Fibroblast of lung (primary cell): ENCODE data around the gene ACTR8. TPM values are rescaled to one million over a fixed set of nuclear protein-coding genes. Genes with fewer than 3 reads are reported as not detected.

Experiments
- DNase-seq, 2 donors: peaks; one replicate each; pipeline versions ENCODE4 v3.0.0 to v3.0.0-alpha.2; 2010; ENCODE audit warnings: low read depth in 2 of 2
- H2AFZ ChIP-seq: 2 replicates; pipeline ENCODE4 v1.5.1; 2012; ENCODE audit warnings: low read length, control low read depth, inconsistent platforms
- H3K27ac ChIP-seq: 2 replicates; pipeline ENCODE4 v1.5.1; 2011; ENCODE audit warnings: low read length, control low read depth; ENCODE audit not compliant: insufficient read depth
- H3K27me3 ChIP-seq: 2 replicates; pipeline ENCODE4 v1.5.1; 2011; ENCODE audit warnings: mild to moderate bottlenecking, low read length; ENCODE audit not compliant: control insufficient read depth, insufficient read depth
- H3K36me3 ChIP-seq: 2 replicates; pipeline ENCODE4 v1.5.1; 2011; ENCODE audit warnings: low read length; ENCODE audit not compliant: control insufficient read depth, insufficient read depth
- H3K4me1 ChIP-seq: 2 replicates; pipeline ENCODE4 v1.5.1; 2011; ENCODE audit warnings: low read length; ENCODE audit not compliant: control insufficient read depth, insufficient read depth; ENCODE audit errors: extremely low read depth
- H3K4me2 ChIP-seq: 2 replicates; pipeline ENCODE4 v1.5.1; 2011; ENCODE audit warnings: low read length, control low read depth; ENCODE audit not compliant: insufficient read depth; ENCODE audit errors: extremely low read depth
- H3K4me3 ChIP-seq, 4 experiments: fragments of 200-600 bp in 1 of 4; sonication (generic) in 1 of 4; replicated peaks in 1 of 4; 2 replicates each; pipeline ENCODE4 v1.5.1; 2011 to 2016; ENCODE audit warnings: low read length in 4 of 4, low read depth in 3 of 4, mild to moderate bottlenecking in 3 of 4, control low read depth in 2 of 4, inconsistent platforms in 1 of 4, mixed read lengths in 1 of 4; ENCODE audit not compliant: insufficient read depth in 1 of 4; ENCODE audit errors: control extremely low read depth in 1 of 4
- H3K79me2 ChIP-seq: 2 replicates; pipeline ENCODE4 v1.5.1; 2012; ENCODE audit warnings: mild to moderate bottlenecking, low read length, inconsistent platforms; ENCODE audit not compliant: control insufficient read depth, insufficient read depth
- H3K9ac ChIP-seq: 2 replicates; pipeline ENCODE4 v1.5.1; 2011; ENCODE audit warnings: mild to moderate bottlenecking, low read length, control low read depth; ENCODE audit not compliant: insufficient read depth
- H3K9me3 ChIP-seq: 2 replicates; pipeline ENCODE4 v1.5.1; 2012; ENCODE audit warnings: low read depth, low read length; ENCODE audit not compliant: control insufficient read depth, insufficient read depth
- H4K20me1 ChIP-seq: 2 replicates; pipeline ENCODE4 v1.5.1; 2011; ENCODE audit warnings: low read length; ENCODE audit not compliant: control insufficient read depth, insufficient read depth; ENCODE audit errors: extremely low read depth
- CTCF ChIP-seq, 2 donors: IDR thresholded peaks in 1 of 2; conservative IDR thresholded peaks in 1 of 2; 1 replicate in 1 of 2; 2 replicates in 1 of 2; pipeline ENCODE4 v1.5.1; 2011 to 2012; ENCODE audit warnings: low read length in 2 of 2, control low read depth in 1 of 2, inconsistent platforms in 1 of 2, low read depth in 1 of 2, mild to moderate bottlenecking in 1 of 2
- EZH2 ChIP-seq: IDR thresholded peaks from 2 replicates; pipeline ENCODE4 v1.5.1; 2012; ENCODE audit warnings: low read length, control low read depth, mild to moderate bottlenecking; ENCODE audit errors: missing control alignments
- polyA plus RNA-seq, 2 donors: library from polyadenylated mRNA; depleted of rRNA in 1 of 2; stranded (reverse) in 1 of 2; unstranded in 1 of 2; fragments of >200 nt; gene quantifications; 2 replicates each; pipeline ENCODE4 v1.2.1, GENCODE V29; 2011 to 2012; ENCODE audit warnings: missing spikeins in 1 of 2
- total RNA-seq: library from RNA; depleted of rRNA; stranded (reverse); fragments of >200 nt; gene quantifications from 2 replicates; pipeline ENCODE4 v1.2.1, GENCODE V29; 2014

ACTR8 gene
- total and polyA plus RNA-seq, 2 donors (not counting 1 experiment from before 2014, with no cell fraction given): 35.0 to 38.8 TPM

- Histone ChIP-seq H3K27me3 (no peaks in the 10 kb centered on the region), H3K9ac (no peak overlapping the region), H4K20me1 (no peaks in the 10 kb centered on the region), H3K79me2 (no peaks in the 10 kb centered on the region), H3K27ac (no peak overlapping the region), H3K4me1 (no peaks in the 10 kb centered on the region), H3K4me2 (no peak overlapping the region), H2AFZ (no peak overlapping the region), H3K4me3 (no peak overlapping the region), H3K36me3 (no peaks in the 10 kb centered on the region), H3K9me3 (no peaks in the 10 kb centered on the region)
- TF ChIP-seq EZH2 (no peak), CTCF (conservative IDR thresholded peaks at IDR 0.05 in 1 of 2, IDR thresholded peaks at IDR 0.05 in 1 of 2; ENCODE audit: low read depth in 1 of 2, low read length in 2 of 2) (no peak)
- DNase-seq: no peak
Measured at GRCh38 chr3:53830944-53831343, 51.0 kb downstream of the ACTR8 start.

GRCh38 chr3:53829605-53830004 is 52.3 kb downstream of the ACTR8 start:
- H3K79me2 ChIP-seq: no peaks in the 10 kb centered on the region
- H4K20me1 ChIP-seq: no peaks in the 10 kb centered on the region
- no peak for TF ChIP-seq EZH2
- no peak for TF ChIP-seq CTCF (conservative IDR thresholded peaks at IDR 0.05 in 1 of 2, IDR thresholded peaks at IDR 0.05 in 1 of 2; ENCODE audit: low read depth in 1 of 2, low read length in 2 of 2)

GRCh38 chr3:53828581-53828980 is 53.4 kb downstream of the ACTR8 start:
- Histone ChIP-seq H3K4me2 (no peak overlapping the region), H3K4me3 (no peak overlapping the region), H4K20me1 (no peaks in the 10 kb centered on the region), H3K79me2 (no peaks in the 10 kb centered on the region), H3K9me3 (no peaks in the 10 kb centered on the region), H3K27me3 (no peaks in the 10 kb centered on the region), H3K9ac (no peak overlapping the region), H3K27ac (no peak overlapping the region), H2AFZ (no peak overlapping the region), H3K4me1 (no peaks in the 10 kb centered on the region), H3K36me3 (no peaks in the 10 kb centered on the region)
- TF ChIP-seq CTCF (conservative IDR thresholded peaks at IDR 0.05 in 1 of 2, IDR thresholded peaks at IDR 0.05 in 1 of 2; ENCODE audit: low read depth in 1 of 2, low read length in 2 of 2) (no peak), EZH2 (no peak)
- DNase-seq: no peak

More at GRCh38 chr3:53829605-53830004, 52.3 kb downstream of the ACTR8 start:
- Histone ChIP-seq H3K4me2 (no peak overlapping the region), H3K36me3 (no peaks in the 10 kb centered on the region), H3K4me1 (no peaks in the 10 kb centered on the region), H3K9ac (no peak overlapping the region), H2AFZ (no peak overlapping the region), H3K27me3 (no peaks in the 10 kb centered on the region), H3K9me3 (no peaks in the 10 kb centered on the region), H3K27ac (no peak overlapping the region), H3K4me3 (no peak overlapping the region)
- DNase-seq: no peak
